Subcutaneous abdominal adipose tissue (tissue), 5 donors: ENCODE measurements around the gene UMODL1.

ENCODE experiments used
- H3K27ac ChIP-seq: one replicate; pipeline ENCODE4 v1.7.0; 2013; ENCODE audit warnings: low read depth, mild to moderate bottlenecking, inconsistent platforms, low read length, moderate library complexity
- H3K27me3 ChIP-seq, 5 donors: one replicate each; pipeline ENCODE4 v1.7.0; 2013; ENCODE audit warnings: low read length in 5 of 5, inconsistent platforms in 1 of 5; ENCODE audit not compliant: control insufficient read depth in 5 of 5, insufficient read depth in 4 of 5
- H3K36me3 ChIP-seq, 5 donors: one replicate each; pipeline ENCODE4 v1.7.0; 2013; ENCODE audit warnings: low read length in 5 of 5; ENCODE audit not compliant: control insufficient read depth in 5 of 5, insufficient read depth in 5 of 5
- H3K4me1 ChIP-seq, 5 donors: one replicate each; pipeline ENCODE4 v1.7.0; 2013; ENCODE audit warnings: low read length in 5 of 5, mild to moderate bottlenecking in 3 of 5, moderate library complexity in 1 of 5; ENCODE audit not compliant: control insufficient read depth in 5 of 5, insufficient read depth in 5 of 5
- H3K4me3 ChIP-seq, 5 donors: one replicate each; pipeline ENCODE4 v1.7.0; 2013; ENCODE audit warnings: low read length in 5 of 5, low read depth in 1 of 5
- H3K9ac ChIP-seq, 5 donors: one replicate each; pipeline ENCODE4 v1.7.0; 2013; ENCODE audit warnings: low read length in 5 of 5, mild to moderate bottlenecking in 4 of 5, moderate library complexity in 3 of 5
- H3K9me3 ChIP-seq, 5 donors: one replicate each; pipeline ENCODE4 v1.7.0; 2013; ENCODE audit warnings: low read length in 5 of 5; ENCODE audit not compliant: control insufficient read depth in 5 of 5
- donor health status: healthy.
- donor health status: healthy.
- donor health status: healthy.
- donor health status: healthy.
- donor health status: healthy.

UMODL1 gene

GRCh38 chr21:42038826-42039425 lies 32.2 kb upstream of the UMODL1 start:
- peaks cover 0 to 11% (median 10%) of the 10 kb centered on the region in 5 donors for H3K4me1 ChIP-seq
- H3K9me3 ChIP-seq, result peaks cover 0 to 4% (median 0%) of the 10 kb centered on the region in 5 donors
- no peaks in the 10 kb centered on the region for H3K36me3 ChIP-seq
- H3K27me3 ChIP-seq, result no peaks in the 10 kb centered on the region
- H3K27ac ChIP-seq, result no peak overlapping the region
- no peak overlapping the region for H3K4me3 ChIP-seq
- H3K9ac ChIP-seq, result no peak overlapping the region

DNA sequence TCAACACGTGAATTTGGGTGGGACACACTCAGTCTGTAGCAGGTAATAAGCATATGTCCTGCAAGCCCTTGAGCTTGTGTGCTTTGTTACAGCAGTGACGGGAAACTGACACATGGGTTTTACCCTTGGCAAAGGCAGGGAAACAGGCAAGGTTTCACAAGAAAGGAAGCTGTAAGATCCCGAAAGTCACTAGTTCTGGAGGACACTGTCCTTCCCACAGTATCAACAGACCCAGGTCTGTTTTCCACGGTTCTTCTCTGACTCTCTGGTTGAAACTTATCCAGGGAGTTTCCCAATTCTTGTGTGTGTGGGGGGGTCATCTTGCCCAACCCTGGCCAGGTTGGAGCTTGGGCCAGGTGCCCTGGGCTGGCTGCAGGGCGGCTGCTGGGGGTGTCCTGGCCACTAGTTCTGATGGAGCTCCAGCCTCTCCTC lies 31.6 kb upstream of the UMODL1 start:
- H3K9ac ChIP-seq, result no peak overlapping the region
- H3K27me3 ChIP-seq, result no peaks in the 10 kb centered on the region
- H3K4me1 ChIP-seq, result peaks cover 0 to 11% (median 10%) of the 10 kb centered on the region in 5 donors
- H3K36me3 ChIP-seq, result no peaks in the 10 kb centered on the region
- peaks cover 0 to 4% (median 0%) of the 10 kb centered on the region in 5 donors for H3K9me3 ChIP-seq
- no peak overlapping the region for H3K27ac ChIP-seq
- H3K4me3 ChIP-seq, result no peak overlapping the region

- H3K27me3 ChIP-seq, result no peaks in the 10 kb centered on the region
- no peak overlapping the region for H3K27ac ChIP-seq
- no peak overlapping the region for H3K4me3 ChIP-seq
- H3K4me1 ChIP-seq, result peaks cover 0 to 11% (median 10%) of the 10 kb centered on the region in 5 donors
- peaks cover 0 to 4% (median 0%) of the 10 kb centered on the region in 5 donors for H3K9me3 ChIP-seq
- no peaks in the 10 kb centered on the region for H3K36me3 ChIP-seq
- no peak overlapping the region for H3K9ac ChIP-seq
These were observed 31.2 kb upstream of the UMODL1 start for GRCh38 chr21:42039911-42040351.

DNA sequence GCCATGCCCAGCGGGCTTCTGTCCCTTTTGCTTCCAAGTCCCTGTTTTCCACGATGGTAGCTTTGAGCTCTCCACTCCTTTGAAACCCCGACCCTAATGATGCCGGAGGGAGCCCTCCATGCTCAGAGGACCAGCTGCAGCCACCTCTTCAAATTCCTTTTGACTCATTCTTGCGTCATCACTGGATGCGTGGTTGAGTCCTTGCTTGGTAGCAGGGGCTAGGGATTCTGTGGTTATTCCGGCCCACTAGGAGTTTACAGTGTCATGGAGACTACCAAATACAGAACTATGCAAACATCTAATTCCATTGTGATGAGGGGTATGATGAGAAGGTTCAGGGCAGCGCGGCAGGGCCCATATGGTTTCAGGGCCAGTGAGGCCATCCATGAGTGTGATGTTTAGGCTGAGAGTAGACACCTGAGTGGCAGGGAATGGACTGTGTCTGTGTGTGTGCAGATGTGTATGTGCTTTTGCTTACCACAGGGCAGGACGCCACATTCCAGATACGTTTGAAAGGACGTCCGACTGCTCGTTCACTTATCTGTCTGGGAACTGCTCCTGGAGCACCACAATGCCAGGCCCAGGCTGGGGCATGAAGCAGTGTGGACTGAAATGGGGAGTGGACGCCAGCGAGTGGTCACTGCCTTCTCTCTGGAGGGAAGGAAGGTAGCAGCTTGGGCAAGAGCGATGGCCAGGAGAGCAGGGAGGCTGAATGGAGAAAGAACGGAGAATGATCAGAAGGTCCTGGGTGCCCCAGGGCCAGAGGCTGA lies 30.5 kb upstream of the UMODL1 start:
- H3K9ac ChIP-seq, result no peak overlapping the region
- no peak overlapping the region for H3K4me3 ChIP-seq
- peaks cover 0 to 11% (median 10%) of the 10 kb centered on the region in 5 donors for H3K4me1 ChIP-seq
- H3K9me3 ChIP-seq, result peaks cover 0 to 4% (median 0%) of the 10 kb centered on the region in 5 donors
- H3K27me3 ChIP-seq, result no peaks in the 10 kb centered on the region
- H3K27ac ChIP-seq, result no peak overlapping the region
- H3K36me3 ChIP-seq, result no peaks in the 10 kb centered on the region

DNA sequence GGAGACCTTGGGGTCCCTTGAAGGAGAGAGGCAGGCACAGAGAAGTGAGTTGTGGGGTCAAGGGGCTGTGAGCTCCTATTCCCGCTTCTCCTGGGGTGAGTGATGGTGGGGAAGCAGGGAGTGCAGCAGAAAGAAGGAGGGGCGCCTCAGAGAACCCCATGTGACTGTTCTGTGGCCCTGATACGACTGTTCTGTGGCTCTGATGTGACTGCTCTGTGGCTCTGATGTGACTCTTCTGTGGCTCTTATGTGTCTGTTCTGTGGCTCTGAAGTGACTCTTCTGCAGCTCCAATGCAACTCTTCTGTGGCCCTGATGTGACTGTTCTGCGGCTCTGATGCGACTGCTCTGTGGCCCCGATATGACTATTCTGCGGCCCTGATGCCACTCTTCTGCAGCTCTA lies 29.9 kb upstream of the UMODL1 start:
- Histone ChIP-seq H3K4me3 (no peak overlapping the region), H3K4me1 (peaks cover 0 to 11% (median 10%) of the 10 kb centered on the region in 5 donors), H3K27me3 (no peaks in the 10 kb centered on the region), H3K9ac (no peak overlapping the region), H3K36me3 (no peaks in the 10 kb centered on the region), H3K27ac (no peak overlapping the region), H3K9me3 (peaks cover 0 to 4% (median 0%) of the 10 kb centered on the region in 5 donors)

- H3K27ac ChIP-seq, result no peak overlapping the region
- H3K27me3 ChIP-seq, result peaks cover 0 to 3% (median 0%) of the 10 kb centered on the region in 5 donors
- H3K9ac ChIP-seq, result no peak overlapping the region
- H3K9me3 ChIP-seq, result peaks cover 0 to 4% (median 0%) of the 10 kb centered on the region in 5 donors
- no peak overlapping the region for H3K4me3 ChIP-seq
- H3K4me1 ChIP-seq, result peaks cover 0 to 11% (median 10%) of the 10 kb centered on the region in 5 donors
- H3K36me3 ChIP-seq, result no peaks in the 10 kb centered on the region
These were observed 29.4 kb upstream of the UMODL1 start for GRCh38 chr21:42041711-42042110.

DNA sequence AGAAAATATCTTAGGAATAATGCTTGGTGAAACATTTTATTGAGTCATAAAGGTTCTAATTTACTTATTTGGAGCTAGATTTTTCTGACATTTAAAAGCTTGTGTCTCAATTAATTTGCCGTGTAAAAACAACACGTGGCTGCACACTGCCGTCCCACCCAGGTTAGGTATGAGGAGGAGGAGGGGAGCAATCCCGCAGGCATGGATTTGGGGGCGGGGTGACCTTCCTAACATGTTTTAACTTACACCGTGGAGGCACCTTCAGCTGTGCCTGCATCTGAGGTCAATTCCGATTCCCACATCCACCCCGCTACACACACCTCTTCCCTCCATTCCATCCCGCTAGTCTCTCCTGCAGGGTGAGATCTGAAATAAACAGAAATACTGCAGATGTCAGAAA lies 28.5 kb upstream of the UMODL1 start:
- Histone ChIP-seq H3K9me3 (peaks cover 0 to 4% (median 0%) of the 10 kb centered on the region in 5 donors), H3K36me3 (no peaks in the 10 kb centered on the region), H3K27ac (no peak overlapping the region), H3K4me1 (peaks cover 0 to 11% (median 10%) of the 10 kb centered on the region in 5 donors), H3K27me3 (peaks cover 0 to 3% (median 0%) of the 10 kb centered on the region in 5 donors), H3K9ac (no peak overlapping the region), H3K4me3 (no peak overlapping the region)

- Histone ChIP-seq H3K9me3 (peaks cover 0 to 4% (median 0%) of the 10 kb centered on the region in 5 donors), H3K9ac (no peak overlapping the region), H3K27me3 (peaks cover 0 to 3% (median 0%) of the 10 kb centered on the region in 5 donors), H3K4me1 (peaks cover 0 to 14% (median 11%) of the 10 kb centered on the region in 5 donors), H3K36me3 (no peaks in the 10 kb centered on the region), H3K4me3 (no peak overlapping the region), H3K27ac (no peak overlapping the region)
These were observed 27.8 kb upstream of the UMODL1 start for GRCh38 chr21:42043201-42043895.

DNA sequence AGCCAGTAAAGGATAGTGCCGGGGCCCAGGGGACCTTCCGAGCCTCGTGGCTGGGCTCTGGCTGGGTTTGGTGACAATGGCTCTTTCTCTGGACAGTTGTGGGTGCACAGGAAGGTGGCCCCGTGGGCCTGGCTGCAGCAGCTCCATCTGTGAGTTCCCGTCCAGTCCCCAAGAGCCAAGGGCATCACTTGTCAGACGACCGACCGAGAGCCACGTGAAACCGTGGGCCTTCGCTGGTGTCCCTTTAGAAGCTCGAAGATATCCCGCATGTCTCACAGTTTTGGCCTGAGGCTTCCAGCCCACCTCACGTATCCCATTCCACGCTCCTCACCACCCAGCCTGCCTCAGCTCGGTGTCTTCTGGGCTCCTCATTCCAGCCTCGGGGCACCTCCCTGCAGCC lies 27.2 kb upstream of the UMODL1 start:
- H3K27ac ChIP-seq, result no peak overlapping the region
- no peak overlapping the region for H3K9ac ChIP-seq
- H3K4me1 ChIP-seq, result peaks cover 0 to 17% (median 12%) of the 10 kb centered on the region in 5 donors
- H3K36me3 ChIP-seq, result no peaks in the 10 kb centered on the region
- peaks cover 0 to under 1% (median 0%) of the 10 kb centered on the region in 5 donors for H3K9me3 ChIP-seq
- no peak overlapping the region for H3K4me3 ChIP-seq
- H3K27me3 ChIP-seq, result peaks cover 0 to 3% (median 0%) of the 10 kb centered on the region in 5 donors
